ENCODE measurements around the gene TSEN2. TPM values are rescaled to one million over a fixed set of nuclear protein-coding genes. Genes with fewer than 3 reads are reported as not detected.
"Not testable (repeated sequence)": the region's sequence is repeated elsewhere in the genome, so short reads cannot be mapped to it uniquely, and the experiment has no call there.

Gene TSEN2
- total RNA-seq, 2 experiments from 2014 or later: 31.5 to 32.9 TPM

- ChIA-PET POLR2A (no interaction called here), CTCF (interaction anchor here (1.3 kb wide), 1 partner anchor 28 kb away, joined by 3 read pairs; no protein-coding TSS in a partner anchor)
These were observed 32.8 kb upstream of the TSEN2 start for GRCh38 chr3:12451481-12451880.

GRCh38 chr3:12451960-12452359 lies 32.3 kb upstream of the TSEN2 start:
- CTCF ChIA-PET: interaction anchor here (1.3 kb wide), 1 partner anchor 28 kb away, joined by 3 read pairs; no protein-coding TSS in a partner anchor
- POLR2A ChIA-PET: no interaction called here

GRCh38 chr3:12452361-12453330 lies 31.6 kb upstream of the TSEN2 start:
- POLR2A ChIA-PET: interaction anchor here (0.6 kb wide), 1 partner anchor 376 kb away, joined by 4 read pairs; no protein-coding TSS in a partner anchor
- CTCF ChIA-PET: interaction anchor here (0.6 to 1.3 kb wide), 2 partner anchors 27 to 348 kb away, joined by 3 read pairs; no protein-coding TSS in a partner anchor

GRCh38 chr3:12454076-12454815 lies 30.0 kb upstream of the TSEN2 start:
- ChIA-PET CTCF (no interaction called here), POLR2A (no interaction called here)

- CTCF ChIA-PET: no interaction called here
- POLR2A ChIA-PET: no interaction called here
These were observed 29.5 kb upstream of the TSEN2 start for GRCh38 chr3:12454816-12455121.

- ChIA-PET CTCF (no interaction called here), POLR2A (no interaction called here)
These were observed 28.5 kb upstream of the TSEN2 start for GRCh38 chr3:12455740-12456139.

GRCh38 chr3:12456441-12456840 lies 27.8 kb upstream of the TSEN2 start:
- ChIA-PET POLR2A (no interaction called here), CTCF (no interaction called here)

- CTCF ChIA-PET, POLR2A ChIA-PET: not testable (repeated sequence)
These were observed 26.9 kb upstream of the TSEN2 start for GRCh38 chr3:12457380-12457779.

- ChIA-PET POLR2A (no interaction called here), CTCF (no interaction called here)
These were observed 25.4 kb upstream of the TSEN2 start for GRCh38 chr3:12458901-12459300.

- ChIA-PET CTCF (no interaction called here), POLR2A (no interaction called here)
These were observed 24.2 kb upstream of the TSEN2 start for GRCh38 chr3:12460127-12460526.

- POLR2A ChIA-PET: no interaction called here
- CTCF ChIA-PET: no interaction called here
These were observed 23.1 kb upstream of the TSEN2 start for GRCh38 chr3:12461097-12461649.

GRCh38 chr3:12462159-12462947 lies 21.9 kb upstream of the TSEN2 start:
- ChIA-PET CTCF (interaction anchor here (0.9 kb wide), 1 partner anchor 8 kb away, joined by 3 read pairs; no protein-coding TSS in a partner anchor), POLR2A (no interaction called here)

GRCh38 chr3:12463686-12464085 lies 20.6 kb upstream of the TSEN2 start:
- CTCF ChIA-PET: no interaction called here

GRCh38 chr3:12464181-12464580 lies 20.1 kb upstream of the TSEN2 start:
- POLR2A ChIA-PET: no interaction called here
- CTCF ChIA-PET: no interaction called here

More at GRCh38 chr3:12463686-12464085, 20.6 kb upstream of the TSEN2 start:
- POLR2A ChIA-PET: no interaction called here

- POLR2A ChIA-PET: no interaction called here
- CTCF ChIA-PET: no interaction called here
These were observed 19.0 kb upstream of the TSEN2 start for GRCh38 chr3:12465151-12465835.

GRCh38 chr3:12465836-12466225 lies 18.4 kb upstream of the TSEN2 start:
- CTCF ChIA-PET: no interaction called here
- POLR2A ChIA-PET: no interaction called here

- CTCF ChIA-PET: no interaction called here
- POLR2A ChIA-PET: no interaction called here
These were observed 16.5 kb upstream of the TSEN2 start for GRCh38 chr3:12467746-12468145.

GRCh38 chr3:12468276-12468675 lies 16.0 kb upstream of the TSEN2 start:
- POLR2A ChIA-PET: interaction anchor here (0.6 kb wide), 1 partner anchor 328 kb away, joined by 3 read pairs; no protein-coding TSS in a partner anchor
- CTCF ChIA-PET: interaction anchor here (0.7 kb wide), 1 partner anchor 77 kb away, joined by 3 read pairs; no protein-coding TSS in a partner anchor

GRCh38 chr3:12468757-12469156 lies 15.5 kb upstream of the TSEN2 start:
- CTCF ChIA-PET: interaction anchor here (0.7 kb wide), 1 partner anchor 78 kb away, joined by 3 read pairs; no protein-coding TSS in a partner anchor
- POLR2A ChIA-PET: interaction anchor here (0.6 kb wide), 3 partner anchors 274 to 1655 kb away, joined by 3 to 16 read pairs (median 3); no protein-coding TSS in a partner anchor
